HK-2 (cell line): ENCODE results near the gene TRAF4.

Experiments
- DNase-seq: peaks from one replicate; pipeline ENCODE4 v3.0.0-alpha.2; 2018; ENCODE audit not compliant: unreplicated experiment

TRAF4 gene, protein sequence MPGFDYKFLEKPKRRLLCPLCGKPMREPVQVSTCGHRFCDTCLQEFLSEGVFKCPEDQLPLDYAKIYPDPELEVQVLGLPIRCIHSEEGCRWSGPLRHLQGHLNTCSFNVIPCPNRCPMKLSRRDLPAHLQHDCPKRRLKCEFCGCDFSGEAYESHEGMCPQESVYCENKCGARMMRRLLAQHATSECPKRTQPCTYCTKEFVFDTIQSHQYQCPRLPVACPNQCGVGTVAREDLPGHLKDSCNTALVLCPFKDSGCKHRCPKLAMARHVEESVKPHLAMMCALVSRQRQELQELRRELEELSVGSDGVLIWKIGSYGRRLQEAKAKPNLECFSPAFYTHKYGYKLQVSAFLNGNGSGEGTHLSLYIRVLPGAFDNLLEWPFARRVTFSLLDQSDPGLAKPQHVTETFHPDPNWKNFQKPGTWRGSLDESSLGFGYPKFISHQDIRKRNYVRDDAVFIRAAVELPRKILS

DNA sequence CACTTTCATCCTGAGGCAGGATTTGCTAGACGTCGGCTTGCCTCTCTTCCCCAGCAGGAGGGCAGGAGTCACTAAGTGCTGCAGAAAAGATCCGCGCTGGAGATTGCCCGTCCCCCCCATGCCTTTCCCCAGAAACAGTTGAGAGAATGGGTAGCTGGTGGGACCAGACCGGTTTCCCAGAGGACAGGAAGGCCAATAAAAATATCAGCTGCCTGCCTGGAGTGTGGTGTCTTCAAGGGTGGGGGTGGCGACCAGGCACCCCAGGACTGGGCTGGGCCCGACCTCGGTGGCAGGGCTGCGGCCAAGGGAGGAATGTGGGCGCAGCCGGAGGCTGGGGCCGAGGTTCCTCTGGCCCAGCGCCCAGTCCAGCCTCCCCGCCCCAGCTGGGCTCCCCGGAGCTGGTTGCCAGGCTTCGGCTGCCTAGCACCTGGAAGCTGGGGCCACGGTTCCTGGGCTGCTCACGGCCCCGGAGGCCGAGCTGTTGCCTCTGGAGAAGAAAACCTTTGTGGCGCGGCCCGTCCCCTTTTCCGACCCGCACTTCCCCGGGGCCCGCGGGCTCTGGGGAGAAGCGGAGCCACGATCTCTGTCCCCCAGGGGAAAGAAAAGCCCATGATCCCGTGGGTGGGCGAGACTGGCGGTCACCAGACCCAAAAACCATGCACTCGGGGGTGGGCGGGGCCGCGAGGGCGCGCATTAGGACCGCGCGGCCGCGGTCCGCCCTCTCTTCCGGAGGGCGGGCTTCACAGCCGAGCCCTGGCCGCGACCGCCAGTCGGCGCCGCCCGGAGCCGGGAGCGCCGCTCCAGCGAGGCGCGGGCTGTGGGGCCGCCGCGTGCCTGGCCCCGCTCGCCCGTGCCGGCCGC is at the start of gene TRAF4:
Gene TRAF4 (plus strand): TSS at position 769 of the 861 bp plus-strand sequence. CDS start 102 bp downstream, outside the sequence.
- DNase-seq: peak; percentile 81

DNA sequence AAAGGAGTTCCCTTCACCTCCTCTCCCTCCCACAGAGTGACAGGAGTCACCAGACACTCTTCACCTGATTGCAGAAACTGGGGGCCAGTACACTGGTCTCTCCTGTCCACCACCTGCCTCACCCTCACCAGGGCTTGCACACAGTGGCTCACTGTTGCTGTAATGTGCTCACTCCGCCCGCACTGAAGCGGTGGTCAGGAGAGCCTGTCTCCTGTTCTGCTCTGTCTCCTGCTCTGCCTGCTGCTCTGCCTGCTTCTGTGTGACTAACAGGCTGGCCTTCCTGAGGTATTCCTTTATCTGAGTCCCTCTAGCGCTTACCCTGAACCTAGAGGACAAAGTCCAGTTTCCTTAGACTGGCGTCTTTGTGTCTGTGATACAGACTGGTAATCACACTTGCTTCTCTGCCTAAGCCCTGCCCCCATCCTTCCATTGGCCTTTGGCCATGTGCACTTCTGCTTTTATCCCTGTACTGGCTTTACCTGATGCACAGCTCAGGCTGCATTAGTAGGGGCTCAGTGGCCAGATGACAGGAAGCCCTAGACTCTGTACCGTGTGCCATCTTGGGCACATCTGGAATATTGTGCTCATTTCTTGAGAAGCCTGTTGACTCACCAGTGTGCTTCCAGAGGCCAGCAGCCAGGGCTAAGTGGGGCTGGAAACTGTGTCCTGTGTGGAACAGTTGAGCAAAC is 45.4 kb upstream of the TRAF4 start:
- no peak for DNase-seq

DNA sequence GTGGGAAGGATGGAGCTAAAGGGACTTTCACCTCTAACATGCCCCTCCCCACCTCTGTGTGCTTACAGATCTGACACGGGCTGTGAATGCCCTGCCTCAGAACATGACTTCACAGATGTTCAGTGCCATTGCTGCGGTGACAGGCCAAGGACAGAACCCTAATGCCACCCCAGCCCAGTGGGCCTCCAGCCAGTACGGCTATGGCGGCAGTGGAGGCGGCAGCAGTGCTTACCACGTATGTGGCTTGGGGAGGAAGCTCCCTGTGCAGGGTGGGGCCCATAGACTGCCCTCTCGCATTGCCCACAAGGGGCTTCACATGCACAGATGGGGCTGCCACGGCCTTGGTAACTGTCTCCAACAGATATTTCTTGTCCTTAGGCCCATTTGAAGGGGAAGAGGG is 43.5 kb upstream of the TRAF4 start:
- no peak for DNase-seq

DNA sequence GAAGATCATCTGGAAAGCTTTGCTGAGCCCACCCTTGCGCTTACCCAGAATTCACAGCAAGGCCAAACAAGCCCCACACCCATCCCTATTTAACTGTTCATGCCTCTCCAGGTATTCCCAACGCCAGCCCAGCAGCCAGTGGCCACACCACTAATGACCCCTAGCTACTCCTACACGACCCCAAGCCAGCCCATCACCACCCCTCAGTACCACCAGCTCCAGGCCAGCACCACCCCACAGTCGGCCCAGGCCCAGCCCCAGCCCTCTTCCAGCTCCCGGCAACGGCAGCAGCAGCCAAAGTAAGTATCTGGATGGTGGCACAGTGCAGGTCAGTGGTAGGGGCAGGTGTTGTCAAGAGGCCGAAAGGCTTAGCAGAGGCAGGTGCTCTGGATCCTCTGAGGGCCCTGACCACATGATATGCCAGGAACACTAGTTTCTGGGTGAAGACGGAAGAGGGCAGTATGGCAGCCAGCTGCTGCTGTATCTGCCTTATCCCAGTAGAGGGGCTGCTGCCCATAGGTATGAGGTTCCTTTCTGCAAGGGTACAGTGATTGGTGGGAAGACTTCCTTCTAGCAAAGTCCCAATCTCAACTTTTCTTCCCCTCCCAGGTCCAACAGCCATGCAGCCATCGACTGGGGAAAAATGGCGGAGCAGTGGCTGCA is 42.9 kb upstream of the TRAF4 start:
- DNase-seq: no peak

DNA sequence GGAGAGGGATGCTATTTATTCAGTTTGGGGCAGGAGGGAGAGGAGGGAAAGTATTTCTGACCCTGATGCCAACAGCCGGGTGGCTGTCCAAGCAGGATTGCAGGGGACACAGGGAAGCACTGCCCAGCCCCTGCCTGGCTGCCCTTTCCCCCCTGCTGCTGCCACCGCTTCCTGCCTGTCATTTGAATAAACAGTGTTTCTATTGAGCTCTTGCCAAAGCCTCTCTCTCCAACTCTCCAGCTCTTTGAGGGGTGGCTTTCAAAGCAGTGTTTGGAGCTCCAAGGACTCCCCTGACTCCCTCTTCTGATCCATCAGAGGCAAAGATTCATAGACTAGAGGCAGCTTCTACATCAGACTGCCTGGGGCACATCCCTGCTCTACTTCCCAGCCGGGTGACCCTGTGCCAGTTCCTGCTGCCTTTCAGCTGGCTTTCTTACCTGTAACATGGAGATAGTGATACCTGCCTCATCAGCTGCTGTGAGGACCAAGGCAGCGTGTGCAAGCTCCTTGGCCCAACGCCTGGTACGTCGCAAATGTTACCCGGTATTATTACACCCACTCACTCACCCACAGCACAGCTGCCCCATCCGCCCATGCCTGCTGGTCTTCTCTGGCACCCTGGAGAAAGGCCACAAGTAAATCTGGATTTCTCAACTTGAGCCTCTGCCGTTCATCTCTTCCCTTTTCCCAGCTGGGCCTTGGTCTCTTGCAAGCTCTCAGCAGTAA is 41.6 kb upstream of the TRAF4 start:
- DNase-seq: no peak

DNA sequence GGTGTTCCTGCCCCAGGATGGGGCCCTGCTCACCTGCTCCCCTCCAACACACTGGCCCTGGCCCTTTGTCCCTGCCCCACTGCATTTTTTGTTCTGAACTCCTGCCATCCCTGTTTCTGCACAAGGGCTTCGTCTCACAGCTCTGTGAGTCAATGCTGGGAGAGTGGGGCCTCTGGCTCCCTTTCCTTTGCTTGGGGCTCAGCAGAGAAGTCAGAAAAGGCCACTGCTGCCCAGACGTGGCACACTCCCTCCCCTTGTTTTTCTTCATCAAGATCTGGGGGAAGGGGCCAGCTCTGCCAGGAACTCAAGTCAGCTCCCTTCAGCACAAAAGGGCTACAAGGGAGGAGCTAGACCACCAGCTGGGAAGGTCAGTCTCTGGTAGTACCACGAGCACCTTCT is 41.1 kb upstream of the TRAF4 start:
- no peak for DNase-seq

DNA sequence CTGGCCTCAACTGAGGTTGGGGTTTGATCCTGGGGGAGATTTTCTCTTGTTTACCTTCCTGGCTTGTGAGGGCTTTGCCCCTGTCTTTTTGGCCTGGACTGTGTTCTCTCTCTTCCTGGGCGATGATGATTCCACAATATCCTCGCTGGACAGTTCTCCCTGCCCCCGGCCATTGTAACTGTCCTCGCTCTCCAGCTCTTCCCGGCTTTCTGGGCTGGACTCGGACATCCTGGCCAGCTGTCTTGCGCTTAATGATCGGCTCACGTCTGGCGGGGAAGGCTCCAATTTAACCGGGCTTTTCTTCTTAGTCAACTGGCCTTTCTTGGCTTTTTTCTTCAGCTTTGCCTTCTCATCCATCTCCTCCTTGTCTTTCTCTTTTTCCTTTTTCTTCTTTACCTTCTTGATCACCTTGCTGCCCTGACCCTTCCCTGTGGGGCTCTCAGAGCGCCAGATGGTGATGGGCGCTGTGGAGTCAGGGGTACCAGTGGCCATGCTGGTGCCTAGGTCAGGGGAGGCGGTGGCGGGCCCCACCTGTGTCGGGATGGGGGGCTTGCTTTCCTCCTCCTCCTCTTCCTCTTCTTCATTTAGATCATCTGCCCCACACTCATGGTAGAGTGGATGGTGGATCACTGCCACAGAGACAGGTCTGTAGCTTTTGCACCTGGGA is 40.1 kb upstream of the TRAF4 start:
- DNase-seq: no peak

DNA sequence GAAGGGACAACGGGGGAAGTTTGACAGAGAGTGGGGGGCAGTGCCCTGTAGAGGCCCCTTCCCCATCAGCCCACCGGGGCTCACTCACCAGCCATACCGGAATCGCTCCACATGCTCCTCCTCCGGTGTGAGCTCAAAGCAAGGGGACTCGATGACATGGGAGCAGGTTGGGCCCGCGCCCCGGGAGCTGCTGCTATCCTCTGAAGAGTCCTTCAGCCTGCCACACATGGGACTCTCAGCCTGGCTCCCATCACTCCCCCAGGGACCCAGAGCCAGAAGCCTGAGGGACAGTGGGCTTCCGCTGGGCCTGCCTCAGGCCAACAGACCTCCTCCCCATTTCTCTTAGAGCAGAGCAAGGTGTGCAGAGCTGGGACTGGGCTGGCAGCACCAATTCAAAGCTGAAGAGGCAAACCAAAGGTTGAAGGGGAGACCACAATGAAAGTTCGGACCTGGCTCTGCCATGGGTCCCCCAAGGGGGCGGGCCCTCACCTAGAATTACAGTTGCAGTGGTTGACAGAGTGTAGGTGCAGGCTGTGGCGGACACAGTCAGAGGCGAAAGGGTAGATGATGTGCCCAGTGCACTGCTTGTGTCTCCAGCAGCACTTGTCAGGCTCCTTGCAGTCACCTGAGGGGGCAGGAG is 39.5 kb upstream of the TRAF4 start:
- DNase-seq: no peak

DNA sequence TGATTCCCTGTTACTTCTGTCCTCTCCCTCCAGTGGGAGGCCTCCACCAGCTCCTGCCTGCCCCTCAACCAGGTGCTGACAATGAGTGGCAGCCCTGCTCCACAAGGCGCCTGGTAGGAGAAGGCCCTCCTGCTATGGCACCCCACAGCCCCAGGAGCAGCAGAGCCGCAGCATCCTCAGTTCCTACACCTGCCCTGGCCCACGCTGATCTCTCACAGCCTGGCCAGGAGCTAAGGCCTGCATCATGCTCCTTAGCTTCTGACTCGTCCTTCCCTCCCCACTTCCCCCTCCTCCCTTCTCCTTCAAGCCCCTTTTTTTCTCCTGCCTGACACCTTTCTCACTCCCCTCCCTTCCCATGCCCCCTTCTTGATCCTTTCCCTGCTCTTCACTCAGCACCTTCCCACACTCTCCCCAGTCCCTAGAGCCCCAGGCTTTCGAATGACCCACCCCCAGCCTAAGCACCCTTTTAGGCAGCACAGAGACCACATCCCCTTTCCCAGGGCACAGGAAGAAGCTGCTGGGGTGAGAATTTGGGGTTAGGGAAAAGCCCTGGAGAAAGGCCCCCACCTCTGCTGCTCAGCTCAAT is 38.6 kb upstream of the TRAF4 start:
- no peak for DNase-seq

DNA sequence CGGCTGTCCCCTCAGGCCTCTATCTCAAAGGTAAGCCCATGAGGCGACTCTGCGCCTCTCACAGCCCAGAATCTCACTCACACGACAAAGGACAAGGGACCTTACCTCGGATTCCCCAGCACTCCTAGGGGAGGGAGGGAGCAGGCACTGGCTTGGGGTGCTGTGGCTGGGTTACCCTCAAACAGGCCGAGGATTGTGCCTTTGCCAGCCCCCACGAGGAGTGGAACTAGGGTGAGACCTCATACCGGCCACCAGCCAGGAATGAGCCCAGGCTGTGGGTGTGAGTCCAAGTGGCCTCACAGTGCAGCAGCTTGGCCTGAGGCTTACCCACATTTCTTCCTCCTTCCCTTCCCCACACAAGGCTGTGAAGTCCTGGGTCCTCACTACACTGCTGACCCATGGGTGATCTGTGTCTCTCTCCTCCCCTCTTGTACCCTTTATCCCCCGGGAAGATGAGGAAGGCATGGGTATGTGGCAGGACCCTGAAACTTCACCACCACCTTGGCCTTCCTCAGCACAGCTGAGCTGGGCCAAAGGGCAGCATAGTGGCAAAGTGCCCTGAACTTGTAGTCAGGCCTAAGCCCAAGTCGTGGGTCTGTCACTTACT is 38.0 kb upstream of the TRAF4 start:
- no peak for DNase-seq

DNA sequence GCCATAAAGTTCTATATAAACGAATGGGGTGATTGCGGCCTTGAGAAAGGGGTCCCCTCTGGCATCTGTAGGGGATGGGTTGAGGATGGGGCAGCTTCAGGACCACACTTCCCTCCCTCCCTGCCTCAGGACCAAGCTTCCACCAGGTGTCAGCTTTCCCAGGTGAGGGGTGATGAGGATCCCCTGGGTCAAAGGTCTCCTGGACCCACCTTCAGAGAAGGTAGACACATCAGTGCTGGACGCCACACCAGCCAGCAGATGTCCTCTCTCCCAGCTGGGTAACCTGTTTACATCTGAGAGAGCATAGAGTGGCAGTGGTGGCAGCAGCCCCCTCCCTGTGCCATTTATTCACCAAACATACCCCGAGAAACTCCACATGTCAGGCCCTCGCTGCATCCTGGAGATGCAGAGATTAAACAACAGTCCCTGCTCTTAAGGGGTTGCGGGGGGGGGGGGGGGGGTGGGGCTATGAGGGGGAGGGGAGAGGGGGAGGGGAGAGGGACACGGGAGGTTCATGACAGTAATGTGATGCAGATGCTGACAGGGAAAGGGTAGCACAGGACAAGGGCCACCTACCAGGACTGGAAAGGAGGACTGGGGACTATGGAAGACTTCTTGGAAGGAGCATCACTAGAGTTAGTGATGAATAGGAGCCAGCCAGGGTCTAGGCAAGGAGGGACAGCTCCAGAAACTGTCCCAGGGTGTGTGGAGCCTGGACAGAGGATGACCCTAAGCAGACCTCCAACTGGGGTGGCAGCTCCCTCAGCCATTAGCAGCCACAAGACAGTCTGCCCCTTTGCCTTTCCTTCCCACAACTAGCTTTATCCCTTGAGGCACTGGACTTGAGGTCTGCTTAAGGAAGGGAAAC is 37.1 kb upstream of the TRAF4 start:
- no peak for DNase-seq

DNA sequence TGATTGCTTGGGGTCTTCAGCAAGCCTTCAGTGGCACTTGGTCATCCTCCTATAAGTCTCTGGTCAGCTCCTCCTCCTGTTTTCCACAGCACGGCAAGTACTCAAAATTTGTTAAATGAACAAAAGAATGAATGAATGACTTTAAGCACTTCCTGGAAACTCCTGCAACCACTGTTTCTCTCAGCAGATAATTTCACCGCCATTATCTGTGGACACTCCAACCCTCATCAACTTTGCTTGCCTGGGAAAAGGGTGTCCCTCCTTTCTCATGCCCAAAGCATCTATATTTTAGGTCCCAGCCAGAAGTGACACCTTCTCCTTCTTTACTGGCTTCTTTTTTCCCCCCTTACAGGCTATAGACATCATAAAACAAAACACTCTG is 36.5 kb upstream of the TRAF4 start:
- no peak for DNase-seq

DNA sequence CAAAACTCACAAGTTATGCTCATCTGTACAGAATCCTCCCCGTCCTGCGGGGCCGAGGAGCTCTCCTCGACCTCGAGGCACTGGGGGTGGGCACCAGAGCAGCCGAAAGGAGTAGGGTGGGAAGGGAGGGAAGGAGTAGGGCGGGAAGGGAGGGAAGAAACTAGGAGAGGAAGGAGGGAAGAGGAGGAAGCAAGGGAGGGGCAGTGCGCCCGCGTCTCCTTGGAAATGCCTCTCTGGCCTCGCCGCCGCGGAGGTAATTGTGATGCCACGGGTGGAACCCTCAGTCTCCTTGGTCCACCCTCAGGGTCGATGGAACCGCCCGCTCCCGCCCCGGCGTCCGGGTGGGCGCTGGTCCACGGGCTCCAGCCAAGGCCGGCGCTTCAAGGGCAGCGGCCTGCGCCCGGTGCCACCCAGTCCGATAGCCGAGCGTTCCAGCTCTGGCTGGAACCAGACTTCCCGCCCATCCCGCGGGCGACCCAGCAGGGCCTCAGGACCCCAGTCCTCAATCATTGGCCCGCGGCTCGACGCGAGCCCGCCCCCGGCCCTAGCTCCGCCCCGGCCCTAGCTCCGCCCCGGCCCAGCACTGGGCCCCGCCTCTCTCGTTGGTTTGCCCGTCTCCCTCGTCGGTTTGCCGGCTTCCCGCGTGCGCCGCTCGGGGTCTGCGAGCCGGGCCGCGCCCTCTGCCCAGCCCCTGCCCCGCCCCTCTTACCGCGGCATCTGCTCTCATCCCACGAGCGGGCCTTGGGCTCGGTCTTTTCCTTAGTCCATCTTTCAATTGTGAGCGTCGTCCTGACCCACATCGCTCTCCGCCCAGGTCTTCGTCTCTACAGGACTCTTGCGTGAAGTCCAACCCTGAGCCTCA is 32.7 kb upstream of the TRAF4 start:
- DNase-seq: peak; percentile 93

DNA sequence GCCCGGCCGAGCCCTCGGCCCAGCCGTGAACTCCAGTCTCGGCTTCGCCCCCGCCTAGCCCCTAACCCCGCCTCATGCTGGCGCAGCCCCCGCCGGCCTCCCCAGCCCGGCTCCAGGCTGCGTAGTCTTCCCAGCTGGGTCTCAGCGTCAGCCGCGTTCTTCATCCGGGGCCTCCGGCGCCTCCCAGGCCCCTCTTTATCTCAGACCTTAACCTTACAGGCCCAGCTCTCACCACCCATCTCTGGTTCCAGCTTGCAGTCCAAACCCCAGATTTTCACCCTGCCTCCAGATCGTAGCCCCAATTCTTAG is 32.1 kb upstream of the TRAF4 start, which contains the start of gene PROCA1:
Gene PROCA1 (minus strand): TSS at position 166 of the 309 bp plus-strand sequence. CDS start 228 bp downstream, outside the sequence.
- no peak for DNase-seq

DNA sequence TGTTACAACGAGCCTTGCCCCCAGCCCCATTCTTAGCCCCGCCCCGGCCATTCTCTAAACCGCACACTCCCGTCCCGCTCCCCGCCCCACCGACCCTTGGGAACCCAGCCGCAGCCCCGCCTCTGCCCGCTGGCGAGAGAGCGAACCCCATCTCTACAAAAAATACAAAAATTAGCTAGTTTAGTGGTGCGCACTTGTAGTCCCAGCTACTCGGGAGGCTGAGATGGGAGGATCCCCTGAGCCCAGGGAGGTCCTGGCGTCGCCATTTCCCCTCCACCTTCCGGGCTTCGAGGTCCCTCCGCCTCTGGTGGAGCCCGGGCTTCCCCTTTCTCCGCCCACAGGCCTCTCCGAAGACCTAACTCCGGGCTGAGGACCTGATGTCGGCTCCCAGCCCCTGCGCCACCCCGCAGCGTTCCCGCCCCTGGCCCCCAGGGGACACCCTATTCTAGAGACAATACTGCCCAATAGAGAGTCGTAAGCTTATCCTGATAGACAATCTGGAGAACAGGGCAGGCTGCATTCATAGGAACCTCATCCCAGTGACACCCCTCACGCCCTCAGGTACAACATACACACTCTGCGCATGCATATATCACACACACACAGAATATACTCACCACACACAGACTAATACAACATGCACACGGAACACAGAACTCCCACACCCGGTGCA is 31.6 kb upstream of the TRAF4 start:
- no peak for DNase-seq

DNA sequence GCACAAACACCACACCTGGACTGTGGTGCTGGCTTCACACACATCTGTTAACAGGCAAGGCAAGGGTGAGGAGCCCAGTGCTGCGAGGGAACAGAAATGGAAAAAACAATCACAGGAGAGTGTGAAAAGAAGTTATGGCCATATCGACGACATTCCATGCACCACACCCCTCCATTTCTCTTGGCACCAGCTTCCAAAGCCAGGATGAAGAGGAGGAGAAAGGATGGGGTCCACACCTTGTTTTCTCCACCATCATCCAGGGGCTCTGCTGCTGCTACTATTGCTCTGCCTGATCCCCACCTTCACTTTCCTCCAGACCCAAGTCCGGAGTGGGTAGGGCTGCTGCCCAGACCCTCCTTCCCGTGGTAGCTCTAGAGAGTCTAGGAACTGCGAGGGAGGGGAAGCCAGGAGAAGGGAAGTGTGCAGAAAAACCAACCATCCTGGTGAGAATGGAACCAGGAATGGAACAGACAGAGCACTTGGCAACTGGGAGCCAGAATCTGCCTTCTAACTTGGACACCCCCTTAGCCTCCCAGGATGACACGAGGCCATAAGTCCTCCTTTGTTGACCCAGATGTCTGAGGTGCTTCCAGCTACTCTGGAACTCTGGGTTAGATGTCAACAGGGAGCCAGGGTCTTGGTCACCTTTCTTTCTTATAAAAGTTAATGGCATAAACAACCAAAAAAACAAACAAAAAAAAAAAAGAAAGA is 31.0 kb upstream of the TRAF4 start:
- no peak for DNase-seq
